Measurements from ENCODE around the gene MED25. TPM values are rescaled to one million over a fixed set of nuclear protein-coding genes. Genes with fewer than 3 reads are reported as not detected.

MED25 gene
- total RNA-seq, 4 donors from 2014 or later: 26.2 to 54.0 (median 29.4) TPM

DNA sequence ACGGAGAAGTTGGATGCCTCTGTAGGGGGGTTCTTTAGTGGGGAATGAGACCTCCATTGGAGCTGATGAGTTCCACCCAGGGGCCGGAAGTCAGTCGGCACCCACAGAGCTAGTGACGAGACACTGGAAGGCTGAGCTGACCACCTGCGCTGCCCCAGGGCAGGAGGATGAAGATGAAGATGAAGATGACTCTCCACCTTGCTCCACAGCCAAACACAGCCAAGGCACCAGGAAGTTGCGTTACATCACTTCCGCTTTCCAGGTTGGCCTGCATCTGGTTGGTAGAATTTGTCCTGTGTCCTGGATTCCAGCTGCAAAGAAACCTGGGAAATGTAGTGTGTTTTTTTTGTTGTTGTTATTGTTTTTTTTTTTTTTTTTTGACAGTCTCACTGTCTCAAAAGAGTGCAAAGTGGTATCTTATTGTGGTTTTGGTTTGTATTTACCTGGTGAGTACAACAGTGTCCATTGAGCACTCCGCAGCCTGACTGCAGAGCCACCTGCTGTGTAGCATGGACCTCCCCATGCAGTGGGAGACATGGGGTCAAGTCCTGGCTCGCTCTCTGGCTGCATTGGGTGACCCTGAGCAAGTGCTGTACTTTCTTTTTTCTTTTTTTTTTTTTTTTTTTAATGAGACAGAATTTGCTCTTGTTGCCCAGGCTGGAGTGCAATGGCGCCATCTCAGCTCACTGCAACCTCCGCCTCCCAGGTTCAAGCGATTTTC lies 61.3 kb downstream of the MED25 start:
- no peak for TF ChIP-seq POLR2A (IDR thresholded peaks at IDR 0.05)
- TF ChIP-seq EP300 (IDR thresholded peaks at IDR 0.05): no peak
- TF ChIP-seq, protein P1, sequence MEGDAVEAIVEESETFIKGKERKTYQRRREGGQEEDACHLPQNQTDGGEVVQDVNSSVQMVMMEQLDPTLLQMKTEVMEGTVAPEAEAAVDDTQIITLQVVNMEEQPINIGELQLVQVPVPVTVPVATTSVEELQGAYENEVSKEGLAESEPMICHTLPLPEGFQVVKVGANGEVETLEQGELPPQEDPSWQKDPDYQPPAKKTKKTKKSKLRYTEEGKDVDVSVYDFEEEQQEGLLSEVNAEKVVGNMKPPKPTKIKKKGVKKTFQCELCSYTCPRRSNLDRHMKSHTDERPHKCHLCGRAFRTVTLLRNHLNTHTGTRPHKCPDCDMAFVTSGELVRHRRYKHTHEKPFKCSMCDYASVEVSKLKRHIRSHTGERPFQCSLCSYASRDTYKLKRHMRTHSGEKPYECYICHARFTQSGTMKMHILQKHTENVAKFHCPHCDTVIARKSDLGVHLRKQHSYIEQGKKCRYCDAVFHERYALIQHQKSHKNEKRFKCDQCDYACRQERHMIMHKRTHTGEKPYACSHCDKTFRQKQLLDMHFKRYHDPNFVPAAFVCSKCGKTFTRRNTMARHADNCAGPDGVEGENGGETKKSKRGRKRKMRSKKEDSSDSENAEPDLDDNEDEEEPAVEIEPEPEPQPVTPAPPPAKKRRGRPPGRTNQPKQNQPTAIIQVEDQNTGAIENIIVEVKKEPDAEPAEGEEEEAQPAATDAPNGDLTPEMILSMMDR (IDR thresholded peaks at IDR 0.05): no peak
- Histone ChIP-seq H3K27me3 (no peaks in the 10 kb centered on the region), H3K9me3 (peaks cover 0 to 5% (median 0%) of the 10 kb centered on the region in 4 donors), H3K4me1 (peaks cover 0 to 39% (median 15%) of the 10 kb centered on the region in 4 donors), H3K36me3 (peaks cover 20 to 61% (median 38%) of the 10 kb centered on the region in 3 donors), H3K27ac (peak overlapping the region in 2 of 4 donors; percentile 98 to 100), H3K4me3 (no peak overlapping the region)
- no peak for DNase-seq (ENCODE audit: low spot score in 2 of 2)
- WGBS, 2 donors: 92 to 97% methylated on average over 12 of the region's 12 CpGs

DNA sequence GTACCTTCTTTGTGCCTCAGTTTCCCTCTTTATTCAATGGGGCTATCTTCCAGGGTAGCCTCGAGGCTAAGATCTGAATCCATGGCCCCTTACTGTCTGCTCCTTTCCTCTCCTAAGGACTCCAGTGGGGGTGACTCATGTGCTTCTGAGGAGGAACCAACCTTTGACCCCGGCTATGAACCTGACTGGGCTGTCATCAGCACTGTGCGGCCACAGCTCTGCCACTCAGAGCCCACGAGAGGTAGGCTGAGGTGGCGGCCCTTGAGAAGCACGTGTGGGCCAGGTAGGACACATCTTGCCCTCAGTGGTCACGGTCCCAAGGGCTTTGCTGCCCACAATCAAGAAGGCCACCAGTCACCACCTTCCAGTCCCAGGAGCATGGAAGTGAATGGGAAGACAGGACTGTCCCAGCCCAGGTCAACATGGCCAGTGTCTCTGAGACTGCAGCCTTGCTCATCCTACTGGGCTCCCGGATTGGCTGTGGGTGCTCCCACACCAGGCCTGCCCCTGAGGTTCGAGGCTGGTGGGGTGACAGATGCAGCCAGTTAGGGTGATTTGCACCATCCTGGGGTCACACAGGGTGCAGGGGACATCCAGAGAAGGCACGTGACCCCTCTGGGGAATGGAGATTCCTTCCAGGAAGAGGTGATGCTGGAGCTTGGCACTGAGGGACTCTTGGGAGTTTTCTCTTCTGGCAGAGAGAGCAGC lies 62.2 kb downstream of the MED25 start:
- Histone ChIP-seq H3K4me1 (peaks cover 0 to 29% (median 12%) of the 10 kb centered on the region in 4 donors), H3K36me3 (peaks cover 21 to 66% (median 45%) of the 10 kb centered on the region in 3 donors), H3K27ac (no peak overlapping the region), H3K4me3 (no peak overlapping the region), H3K27me3 (no peaks in the 10 kb centered on the region), H3K9me3 (peaks cover 0 to 5% (median 0%) of the 10 kb centered on the region in 4 donors)
- no peak for TF ChIP-seq EP300 (IDR thresholded peaks at IDR 0.05)
- DNase-seq (ENCODE audit: low spot score in 2 of 2): no peak
- WGBS, 2 donors: 84 to 92% methylated on average over 9 of the region's 10 CpGs

DNA sequence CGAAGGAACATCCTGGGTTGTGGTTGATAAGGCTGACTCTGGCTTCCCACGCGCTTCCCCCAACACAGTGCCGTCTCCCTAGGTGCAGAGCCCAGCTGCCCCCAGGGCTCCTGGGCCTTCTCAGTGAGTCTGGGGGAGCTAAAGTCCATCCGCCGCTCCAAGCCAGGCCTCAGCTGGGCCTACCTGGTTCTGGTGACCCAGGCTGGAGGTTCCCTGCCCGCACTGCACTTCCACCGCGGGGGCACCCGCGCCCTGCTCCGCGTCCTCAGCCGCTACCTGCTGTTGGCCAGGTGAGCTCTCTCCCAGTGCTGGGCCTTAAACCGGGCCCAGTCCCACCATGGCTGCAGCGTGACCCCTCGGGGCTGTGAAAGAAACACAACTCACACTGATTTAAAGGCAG lies 63.1 kb downstream of the MED25 start:
- Histone ChIP-seq H3K27ac (no peak overlapping the region), H3K4me1 (peaks cover 0 to 25% (median 9%) of the 10 kb centered on the region in 4 donors), H3K9me3 (peaks cover 0 to 5% (median 0%) of the 10 kb centered on the region in 4 donors), H3K4me3 (no peak overlapping the region), H3K27me3 (no peaks in the 10 kb centered on the region), H3K36me3 (peaks cover 21 to 75% (median 45%) of the 10 kb centered on the region in 3 donors)
- 92 to 96% methylated on average over 14 to 17 of the region's 17 CpGs for WGBS, 2 donors
- no peak for DNase-seq (ENCODE audit: low spot score in 2 of 2)
- TF ChIP-seq, protein P1 (IDR thresholded peaks at IDR 0.05): no peak

GRCh38 chr19:49881672-49882394 lies 63.7 kb downstream of the MED25 start:
- DNase-seq (ENCODE audit: low spot score in 2 of 2): no peak
- Histone ChIP-seq H3K4me3 (no peak overlapping the region), H3K9me3 (peaks cover 0 to 5% (median 0%) of the 10 kb centered on the region in 4 donors), H3K4me1 (peaks cover 0 to 25% (median 9%) of the 10 kb centered on the region in 4 donors), H3K27me3 (no peaks in the 10 kb centered on the region), H3K36me3 (peaks cover 21 to 81% (median 45%) of the 10 kb centered on the region in 3 donors), H3K27ac (no peak overlapping the region)
- TF ChIP-seq, protein P1 (IDR thresholded peaks at IDR 0.05): no peak
- TF ChIP-seq POLR2A (IDR thresholded peaks at IDR 0.05): no peak
- TF ChIP-seq EP300 (IDR thresholded peaks at IDR 0.05): no peak
- 88% methylated on average over 29 to 31 of the region's 31 CpGs for WGBS, 2 donors

- peaks cover 0 to 25% (median 9%) of the 10 kb centered on the region in 4 donors for H3K4me1 ChIP-seq
- H3K4me3 ChIP-seq: no peak overlapping the region
- H3K9me3 ChIP-seq: peaks cover 0 to 5% (median 0%) of the 10 kb centered on the region in 4 donors
- TF ChIP-seq EP300 (IDR thresholded peaks at IDR 0.05) (no peak), POLR2A (IDR thresholded peaks at IDR 0.05) (no peak)
- TF ChIP-seq, protein P1 (IDR thresholded peaks at IDR 0.05): no peak
- no peaks in the 10 kb centered on the region for H3K27me3 ChIP-seq
- no peak overlapping the region for H3K27ac ChIP-seq
- peaks cover 21 to 89% (median 45%) of the 10 kb centered on the region in 3 donors for H3K36me3 ChIP-seq
- WGBS, 2 donors: 96% methylated on average over 14 of the region's 14 CpGs
- DNase-seq (ENCODE audit: low spot score in 2 of 2): no peak
These were observed 64.6 kb downstream of the MED25 start for GRCh38 chr19:49882643-49883042.
